Keratinocyte (primary cell): ENCODE measurements around the gene RAI1.

Experiments
- EZH2 ChIP-seq: IDR thresholded peaks from one replicate; pipeline ENCODE4 v1.6.1; 2012; ENCODE audit warnings: inconsistent platforms, mild to moderate bottlenecking, low read length, moderate library complexity
- TF ChIP-seq, protein P1 (sequence below), 3 experiments: IDR thresholded peaks in 1 of 3; conservative IDR thresholded peaks in 1 of 3; optimal IDR thresholded peaks in 1 of 3; 2 replicates in 2 of 3; 3 replicates in 1 of 3; pipeline versions ENCODE3 to v1.5.1; 2011; ENCODE audit warnings: low read length in 3 of 3, mild to moderate bottlenecking in 3 of 3, moderate library complexity in 2 of 3, control low read depth in 1 of 3, inconsistent platforms in 1 of 3; ENCODE audit not compliant: insufficient read depth in 2 of 3; ENCODE audit errors: extremely low read depth in 1 of 3

GRCh38 chr17:17696882-17697633, 15.8 kb downstream of the RAI1 start:
- TF ChIP-seq, protein P1, sequence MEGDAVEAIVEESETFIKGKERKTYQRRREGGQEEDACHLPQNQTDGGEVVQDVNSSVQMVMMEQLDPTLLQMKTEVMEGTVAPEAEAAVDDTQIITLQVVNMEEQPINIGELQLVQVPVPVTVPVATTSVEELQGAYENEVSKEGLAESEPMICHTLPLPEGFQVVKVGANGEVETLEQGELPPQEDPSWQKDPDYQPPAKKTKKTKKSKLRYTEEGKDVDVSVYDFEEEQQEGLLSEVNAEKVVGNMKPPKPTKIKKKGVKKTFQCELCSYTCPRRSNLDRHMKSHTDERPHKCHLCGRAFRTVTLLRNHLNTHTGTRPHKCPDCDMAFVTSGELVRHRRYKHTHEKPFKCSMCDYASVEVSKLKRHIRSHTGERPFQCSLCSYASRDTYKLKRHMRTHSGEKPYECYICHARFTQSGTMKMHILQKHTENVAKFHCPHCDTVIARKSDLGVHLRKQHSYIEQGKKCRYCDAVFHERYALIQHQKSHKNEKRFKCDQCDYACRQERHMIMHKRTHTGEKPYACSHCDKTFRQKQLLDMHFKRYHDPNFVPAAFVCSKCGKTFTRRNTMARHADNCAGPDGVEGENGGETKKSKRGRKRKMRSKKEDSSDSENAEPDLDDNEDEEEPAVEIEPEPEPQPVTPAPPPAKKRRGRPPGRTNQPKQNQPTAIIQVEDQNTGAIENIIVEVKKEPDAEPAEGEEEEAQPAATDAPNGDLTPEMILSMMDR (optimal IDR thresholded peaks at IDR 0.05 in 1 of 3, IDR thresholded peaks at IDR 0.05 in 1 of 3, conservative IDR thresholded peaks at IDR 0.05 in 1 of 3; ENCODE audit: extremely low read depth in 1 of 3, insufficient read depth in 2 of 3, low read length in 3 of 3), result no peak
- TF ChIP-seq EZH2, result no peak
